ENCODE results near the gene SULT2B1.

DNA sequence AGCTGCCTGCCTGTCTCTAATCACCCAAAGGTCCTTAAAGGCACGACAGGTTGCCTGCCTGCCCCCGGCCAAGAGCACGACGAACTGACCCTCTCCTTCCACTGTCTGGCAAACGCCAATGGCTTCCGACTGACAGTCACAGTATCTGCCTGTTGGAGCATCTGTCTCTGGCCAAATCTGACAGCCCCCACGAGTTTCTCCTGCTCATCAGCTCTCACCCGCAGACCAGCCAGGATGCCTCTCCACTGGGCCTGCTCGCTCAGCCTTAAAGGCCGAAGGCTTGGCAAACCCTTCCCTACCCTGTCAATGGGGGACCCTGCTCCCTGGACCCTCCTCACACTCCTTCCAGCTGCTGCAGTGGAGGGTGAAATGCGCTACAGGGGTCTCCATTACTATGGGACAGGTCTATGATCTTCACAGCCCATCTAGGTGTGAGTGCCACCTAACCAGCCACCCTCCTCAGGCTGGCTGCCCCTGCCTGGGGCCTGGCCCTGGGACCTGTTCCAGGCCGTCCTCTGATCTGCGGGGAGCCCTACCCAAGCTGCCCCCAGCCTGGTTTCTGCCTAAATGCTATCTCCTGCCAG, 62.0 kb downstream of the SULT2B1 start:
- TF ChIP-seq EP300 (IDR thresholded peaks at IDR 0.05; ENCODE audit: low read depth): no peak
- TF ChIP-seq, protein P1, sequence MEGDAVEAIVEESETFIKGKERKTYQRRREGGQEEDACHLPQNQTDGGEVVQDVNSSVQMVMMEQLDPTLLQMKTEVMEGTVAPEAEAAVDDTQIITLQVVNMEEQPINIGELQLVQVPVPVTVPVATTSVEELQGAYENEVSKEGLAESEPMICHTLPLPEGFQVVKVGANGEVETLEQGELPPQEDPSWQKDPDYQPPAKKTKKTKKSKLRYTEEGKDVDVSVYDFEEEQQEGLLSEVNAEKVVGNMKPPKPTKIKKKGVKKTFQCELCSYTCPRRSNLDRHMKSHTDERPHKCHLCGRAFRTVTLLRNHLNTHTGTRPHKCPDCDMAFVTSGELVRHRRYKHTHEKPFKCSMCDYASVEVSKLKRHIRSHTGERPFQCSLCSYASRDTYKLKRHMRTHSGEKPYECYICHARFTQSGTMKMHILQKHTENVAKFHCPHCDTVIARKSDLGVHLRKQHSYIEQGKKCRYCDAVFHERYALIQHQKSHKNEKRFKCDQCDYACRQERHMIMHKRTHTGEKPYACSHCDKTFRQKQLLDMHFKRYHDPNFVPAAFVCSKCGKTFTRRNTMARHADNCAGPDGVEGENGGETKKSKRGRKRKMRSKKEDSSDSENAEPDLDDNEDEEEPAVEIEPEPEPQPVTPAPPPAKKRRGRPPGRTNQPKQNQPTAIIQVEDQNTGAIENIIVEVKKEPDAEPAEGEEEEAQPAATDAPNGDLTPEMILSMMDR (IDR thresholded peaks at IDR 0.05): no peak

All from transverse colon (tissue), 3 donors.